ENCODE measurements around the gene CTSC. TPM values are rescaled to one million over a fixed set of nuclear protein-coding genes. Genes with fewer than 3 reads are reported as not detected.

CTSC gene
- total RNA-seq, 1 experiment from 2014 or later = 119 TPM

- peak in 1 of 2 experiments; percentile 4 for DNase-seq
- Histone ChIP-seq H3K79me2 (ENCODE audit: low read depth) (no peaks in the 10 kb centered on the region), H3K9me3 (ENCODE audit: insufficient read depth, low read depth) (no peaks in the 10 kb centered on the region), H3K27ac (no peak overlapping the region), H2AFZ (no peak overlapping the region), H3K4me3 (no peak overlapping the region), H3K9me2 (ENCODE audit: insufficient read depth) (peaks cover 5% of the 10 kb centered on the region; the same call in 1 of the 2 replicates), H3K4me2 (no peak overlapping the region), H3K27me3 (ENCODE audit: insufficient read depth, low read depth) (no peaks in the 10 kb centered on the region), H3K4me1 (replicated peaks; ENCODE audit: insufficient read depth) (no peaks in the 10 kb centered on the region), H4K20me1 (ENCODE audit: insufficient read depth) (no peaks in the 10 kb centered on the region), H3F3A (ENCODE audit: insufficient read depth, low read depth) (no peaks in the 10 kb centered on the region), H3K36me3 (ENCODE audit: low read depth) (no peaks in the 10 kb centered on the region)
- no TSS peak for BruUV-seq (replicated peaks)
- no peak for TF ChIP-seq EZH2 (IDR thresholded peaks at IDR 0.05; ENCODE audit: low read depth)
- no peak for TF ChIP-seq CTCF (conservative IDR thresholded peaks at IDR 0.05)
- ChIA-PET CTCF (no interaction called here), POLR2A (ENCODE audit: unreplicated experiment) (interaction anchor here (0.7 kb wide), 1 partner anchor 191 kb away, joined by 5 read pairs; no protein-coding TSS in a partner anchor)
- intact Hi-C loops (cut with micrococcal nuclease; ENCODE audit: unreplicated experiment) = no loop called here
Measured at GRCh38 chr11:88344869-88345268, 7.3 kb upstream of the CTSC start.

- H3K79me2 ChIP-seq (ENCODE audit: low read depth) = peaks cover 2% of the 10 kb centered on the region
- H3K9me3 ChIP-seq (ENCODE audit: insufficient read depth, low read depth) = no peaks in the 10 kb centered on the region
- H3F3A ChIP-seq (ENCODE audit: insufficient read depth, low read depth) = peaks cover 8% of the 10 kb centered on the region; the same call in 1 of the 2 replicates
- no peak overlapping the region for H3K4me3 ChIP-seq
- H3K27ac ChIP-seq = no peak overlapping the region
- TF ChIP-seq EZH2 (IDR thresholded peaks at IDR 0.05; ENCODE audit: low read depth) (no peak), CTCF (conservative IDR thresholded peaks at IDR 0.05) (no peak)
- no peaks in the 10 kb centered on the region for H3K27me3 ChIP-seq (ENCODE audit: insufficient read depth, low read depth)
- ChIA-PET POLR2A (ENCODE audit: unreplicated experiment) (no interaction called here), CTCF (no interaction called here)
- DNase-seq = peak in 1 of 2 experiments; percentile 27
- H4K20me1 ChIP-seq (ENCODE audit: insufficient read depth) = no peaks in the 10 kb centered on the region
- no TSS peak for BruUV-seq (replicated peaks)
- peaks cover 5% of the 10 kb centered on the region; the same call in 1 of the 2 replicates for H3K9me2 ChIP-seq (ENCODE audit: insufficient read depth)
- no peak overlapping the region for H3K4me2 ChIP-seq
- no peak overlapping the region for H2AFZ ChIP-seq
- intact Hi-C loops (cut with micrococcal nuclease; ENCODE audit: unreplicated experiment) = no loop called here
- peaks cover 15% of the 10 kb centered on the region for H3K4me1 ChIP-seq (replicated peaks; ENCODE audit: insufficient read depth)
- H3K36me3 ChIP-seq (ENCODE audit: low read depth) = no peaks in the 10 kb centered on the region
Measured at GRCh38 chr11:88341522-88342251, 4.2 kb upstream of the CTSC start.

GRCh38 chr11:88340366-88340935, 2.9 kb upstream of the CTSC start:
- H3F3A ChIP-seq (ENCODE audit: insufficient read depth, low read depth) = peaks cover 8% of the 10 kb centered on the region; the same call in 1 of the 2 replicates
- intact Hi-C loops (cut with micrococcal nuclease; ENCODE audit: unreplicated experiment) = no loop called here
- H3K27me3 ChIP-seq (ENCODE audit: insufficient read depth, low read depth) = no peaks in the 10 kb centered on the region
- H3K79me2 ChIP-seq (ENCODE audit: low read depth) = peaks cover 13% of the 10 kb centered on the region
- H4K20me1 ChIP-seq (ENCODE audit: insufficient read depth) = no peaks in the 10 kb centered on the region
- CTCF ChIA-PET = no interaction called here
- no peak overlapping the region for H3K4me2 ChIP-seq
- BruUV-seq (replicated peaks) = no TSS peak
- no peak overlapping the region for H3K4me3 ChIP-seq
- POLR2A ChIA-PET (ENCODE audit: unreplicated experiment) = no interaction called here
- peaks cover 4% of the 10 kb centered on the region; the same call in 1 of the 2 replicates for H3K9me2 ChIP-seq (ENCODE audit: insufficient read depth)
- H3K9me3 ChIP-seq (ENCODE audit: insufficient read depth, low read depth) = no peaks in the 10 kb centered on the region
- no peak overlapping the region for H3K27ac ChIP-seq
- TF ChIP-seq CTCF (conservative IDR thresholded peaks at IDR 0.05) = no peak
- TF ChIP-seq EZH2 (IDR thresholded peaks at IDR 0.05; ENCODE audit: low read depth) = no peak
- H2AFZ ChIP-seq = no peak overlapping the region
- no peaks in the 10 kb centered on the region; the same call in 1 of the 2 replicates for H3K36me3 ChIP-seq (ENCODE audit: low read depth)
- peaks cover 24% of the 10 kb centered on the region for H3K4me1 ChIP-seq (replicated peaks; ENCODE audit: insufficient read depth)
- DNase-seq = peak in 1 of 2 experiments; percentile 13

Data from PC-9 (cell line).